ENCODE measurements around the gene OXTR. TPM values are rescaled to one million over a fixed set of nuclear protein-coding genes. Genes with fewer than 3 reads are reported as not detected.
"Not testable (repeated sequence)": the region's sequence is repeated elsewhere in the genome, so short reads cannot be mapped to it uniquely, and the experiment has no call there.

The OXTR gene
- total RNA-seq, 4 donors from 2014 or later, result 0.30 to 2.0 (median 1.2) TPM

GRCh38 chr3:8723612-8724011 lies 45.8 kb downstream of the OXTR start:
- Histone ChIP-seq H3K36me3 (no peaks in the 10 kb centered on the region), H3K27me3 (no peaks in the 10 kb centered on the region), H3K4me1 (no peaks in the 10 kb centered on the region), H3K27ac (no peak overlapping the region), H3K4me3 (no peak overlapping the region), H3K9me3 (peaks cover 0 to 21% (median 0%) of the 10 kb centered on the region in 4 donors)
- DNase-seq (ENCODE audit: low spot score in 2 of 2), result no peak
- 71 to 77% methylated on average over 3 of the region's 3 CpGs for WGBS, 2 donors
- TF ChIP-seq, protein P1, sequence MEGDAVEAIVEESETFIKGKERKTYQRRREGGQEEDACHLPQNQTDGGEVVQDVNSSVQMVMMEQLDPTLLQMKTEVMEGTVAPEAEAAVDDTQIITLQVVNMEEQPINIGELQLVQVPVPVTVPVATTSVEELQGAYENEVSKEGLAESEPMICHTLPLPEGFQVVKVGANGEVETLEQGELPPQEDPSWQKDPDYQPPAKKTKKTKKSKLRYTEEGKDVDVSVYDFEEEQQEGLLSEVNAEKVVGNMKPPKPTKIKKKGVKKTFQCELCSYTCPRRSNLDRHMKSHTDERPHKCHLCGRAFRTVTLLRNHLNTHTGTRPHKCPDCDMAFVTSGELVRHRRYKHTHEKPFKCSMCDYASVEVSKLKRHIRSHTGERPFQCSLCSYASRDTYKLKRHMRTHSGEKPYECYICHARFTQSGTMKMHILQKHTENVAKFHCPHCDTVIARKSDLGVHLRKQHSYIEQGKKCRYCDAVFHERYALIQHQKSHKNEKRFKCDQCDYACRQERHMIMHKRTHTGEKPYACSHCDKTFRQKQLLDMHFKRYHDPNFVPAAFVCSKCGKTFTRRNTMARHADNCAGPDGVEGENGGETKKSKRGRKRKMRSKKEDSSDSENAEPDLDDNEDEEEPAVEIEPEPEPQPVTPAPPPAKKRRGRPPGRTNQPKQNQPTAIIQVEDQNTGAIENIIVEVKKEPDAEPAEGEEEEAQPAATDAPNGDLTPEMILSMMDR (IDR thresholded peaks at IDR 0.05), result no peak
- TF ChIP-seq POLR2A (IDR thresholded peaks at IDR 0.05) (no peak), EP300 (IDR thresholded peaks at IDR 0.05) (no peak)

GRCh38 chr3:8722808-8723207 lies 46.6 kb downstream of the OXTR start:
- Histone ChIP-seq H3K4me1 (no peaks in the 10 kb centered on the region), H3K4me3 (no peak overlapping the region), H3K9me3 (peaks cover 0 to 21% (median 0%) of the 10 kb centered on the region in 4 donors), H3K27me3 (no peaks in the 10 kb centered on the region), H3K36me3 (no peaks in the 10 kb centered on the region), H3K27ac (no peak overlapping the region)
- 68 to 76% methylated on average over 5 of the region's 5 CpGs for WGBS, 2 donors
- DNase-seq (ENCODE audit: low spot score in 2 of 2), result no peak
- TF ChIP-seq EP300 (IDR thresholded peaks at IDR 0.05) (no peak), POLR2A (IDR thresholded peaks at IDR 0.05) (no peak)
- TF ChIP-seq, protein P1 (IDR thresholded peaks at IDR 0.05), result no peak

DNA sequence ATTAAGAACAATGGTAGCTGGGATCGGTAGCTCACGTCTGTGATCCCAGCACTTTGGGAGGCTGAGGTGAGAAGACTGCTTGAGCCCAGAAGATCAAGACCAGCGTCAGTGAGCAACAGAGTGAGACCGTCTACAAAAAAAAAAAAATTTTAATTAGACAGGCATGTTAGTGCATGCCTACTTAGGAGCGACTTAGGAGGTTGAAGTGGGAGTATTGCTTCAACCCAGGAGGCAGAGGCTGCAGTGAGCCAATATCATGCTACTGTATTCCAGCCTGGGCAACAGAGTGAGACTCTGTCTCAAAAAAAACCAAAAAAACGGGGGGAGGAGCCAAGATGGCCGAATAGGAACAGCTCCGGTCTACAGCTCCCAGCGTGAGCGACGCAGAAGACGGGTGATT lies 53.7 kb downstream of the OXTR start:
- not testable (repeated sequence) for H3K27me3 ChIP-seq; DNase-seq (ENCODE audit: low spot score in 2 of 2); H3K4me1 ChIP-seq; H3K36me3 ChIP-seq; H3K27ac ChIP-seq; H3K9me3 ChIP-seq; H3K4me3 ChIP-seq
- 87 to 90% methylated on average over 12 of the region's 12 CpGs for WGBS, 2 donors

DNA sequence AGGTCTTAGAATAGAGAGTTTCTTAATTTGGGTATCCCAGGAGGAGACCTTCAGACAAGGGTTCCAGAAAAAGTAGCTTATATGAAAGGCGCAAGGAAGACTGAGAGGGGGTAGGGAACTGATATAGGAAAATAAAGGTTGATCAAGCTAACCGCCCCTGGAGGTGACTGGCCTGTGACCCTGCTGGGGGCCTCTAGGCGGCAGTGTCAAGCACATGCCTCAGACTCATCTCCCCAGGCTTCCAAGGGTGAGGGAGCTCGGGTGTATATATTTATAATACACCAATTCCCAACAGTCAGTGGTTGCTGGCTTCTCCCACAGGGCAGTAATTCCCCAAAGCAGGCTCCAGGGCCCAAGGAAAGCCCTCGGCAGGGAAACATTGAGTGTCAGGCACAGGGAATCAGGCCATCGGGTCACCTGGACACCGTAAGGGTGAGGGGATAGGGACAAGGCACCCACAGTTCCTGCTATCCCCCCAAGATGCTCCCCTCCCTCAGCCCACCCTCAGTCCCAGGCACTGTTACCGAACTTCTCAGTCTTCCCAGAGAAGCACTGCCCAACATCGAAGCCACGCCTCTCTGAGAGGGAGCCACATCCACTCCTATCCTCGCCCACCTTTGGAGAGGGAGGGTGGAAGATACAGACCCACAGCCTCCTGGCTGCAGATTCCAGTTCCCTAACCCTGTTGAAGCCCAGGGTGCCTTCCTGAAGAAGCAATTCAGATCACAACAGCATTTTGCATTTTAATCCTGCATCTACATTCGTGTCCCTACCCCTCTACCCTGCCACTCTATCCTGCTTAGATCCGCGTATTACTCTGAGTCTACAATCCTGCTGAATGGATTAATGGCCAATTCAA lies 55.3 kb downstream of the OXTR start:
- H3K27ac ChIP-seq, result no peak overlapping the region
- H3K4me3 ChIP-seq, result no peak overlapping the region
- no peaks in the 10 kb centered on the region for H3K27me3 ChIP-seq
- 72 to 76% methylated on average over 14 of the region's 14 CpGs for WGBS, 2 donors
- no peaks in the 10 kb centered on the region for H3K4me1 ChIP-seq
- H3K9me3 ChIP-seq, result no peaks in the 10 kb centered on the region
- no peak for DNase-seq (ENCODE audit: low spot score in 2 of 2)
- TF ChIP-seq EP300 (IDR thresholded peaks at IDR 0.05) (no peak), POLR2A (IDR thresholded peaks at IDR 0.05) (no peak)
- TF ChIP-seq, protein P1 (IDR thresholded peaks at IDR 0.05), result no peak
- H3K36me3 ChIP-seq, result no peaks in the 10 kb centered on the region

DNA sequence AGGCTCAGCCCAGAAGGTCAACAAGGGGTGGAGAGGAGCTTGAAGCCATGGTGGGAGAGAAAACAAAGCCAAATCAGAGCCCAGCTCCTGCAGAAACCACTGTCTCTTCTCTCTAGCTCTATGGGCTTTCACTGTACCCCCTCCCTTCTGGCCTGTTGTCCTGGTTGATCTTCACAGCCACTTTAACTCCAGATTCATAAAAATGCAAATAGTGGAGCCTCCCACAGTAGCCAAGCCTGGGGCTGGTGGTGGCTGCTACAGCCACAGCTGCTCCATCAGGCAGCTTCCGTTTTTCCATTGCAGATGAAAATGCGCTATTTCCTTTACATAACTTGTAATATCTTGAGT lies 56.5 kb downstream of the OXTR start:
- H3K4me3 ChIP-seq, result no peak overlapping the region
- TF ChIP-seq, protein P1 (IDR thresholded peaks at IDR 0.05), result no peak
- no peak for TF ChIP-seq EP300 (IDR thresholded peaks at IDR 0.05)
- no peak for TF ChIP-seq POLR2A (IDR thresholded peaks at IDR 0.05)
- H3K9me3 ChIP-seq, result no peaks in the 10 kb centered on the region
- H3K36me3 ChIP-seq, result no peaks in the 10 kb centered on the region
- no peaks in the 10 kb centered on the region for H3K27me3 ChIP-seq
- no peak for DNase-seq (ENCODE audit: low spot score in 2 of 2)
- 74 to 87% methylated on average over 2 of the region's 2 CpGs for WGBS, 2 donors
- H3K27ac ChIP-seq, result no peak overlapping the region
- no peaks in the 10 kb centered on the region for H3K4me1 ChIP-seq

Measured in tibial nerve (tissue), 4 donors.